ENCODE measurements around the gene IFRD2.

DNA sequence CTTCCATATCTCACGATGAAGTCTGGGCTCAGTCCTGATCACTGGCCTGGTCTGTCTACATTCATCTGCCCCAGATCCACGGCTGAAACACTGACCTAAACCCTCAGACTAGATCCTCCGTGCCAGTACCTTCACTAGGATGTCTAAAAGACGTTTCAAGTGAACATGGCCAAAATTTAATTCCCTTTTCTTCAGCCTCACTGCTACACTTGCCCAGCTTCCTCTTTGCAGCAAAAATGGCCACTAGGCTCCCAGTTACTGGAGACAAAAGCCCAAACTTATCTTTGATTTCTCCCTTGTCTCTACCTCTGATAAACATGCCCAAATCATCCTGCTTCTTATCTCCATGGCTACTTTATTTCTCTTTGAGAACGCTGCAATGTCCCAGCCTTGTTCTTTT is 46.7 kb upstream of the IFRD2 start:
- no peak for TF ChIP-seq CTCF (conservative IDR thresholded peaks at IDR 0.05 in 1 of 2, IDR thresholded peaks at IDR 0.05 in 1 of 2; ENCODE audit: low read depth in 1 of 2, low read length in 2 of 2)
- TF ChIP-seq EZH2 (IDR thresholded peaks at IDR 0.05; ENCODE audit: low read length, missing control alignments): no peak
